Measurements from ENCODE around the gene MS4A2.

Gene MS4A2

DNA sequence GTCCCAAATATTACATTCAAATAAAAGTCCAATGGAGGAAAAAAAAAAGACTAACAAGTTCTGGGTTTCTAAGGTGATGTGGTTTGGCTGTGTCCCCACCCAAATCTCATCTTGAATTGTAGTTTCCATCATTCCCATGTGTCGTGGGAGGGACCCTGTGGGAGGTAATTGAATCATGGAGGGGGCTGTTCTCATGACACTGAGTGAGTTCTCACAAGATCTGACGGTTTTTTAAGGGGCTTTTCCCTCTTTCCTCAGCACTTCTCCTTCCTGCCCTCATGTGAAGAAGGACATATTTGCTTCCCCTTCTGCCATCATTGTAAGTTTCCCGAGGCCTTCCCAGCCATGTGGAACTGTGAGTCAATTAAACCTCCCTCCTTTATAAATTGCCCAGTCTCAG, 7.9 kb upstream of the MS4A2 start:
- TF ChIP-seq TCF12 (IDR thresholded peaks at IDR 0.05; ENCODE audit: low read depth), result no peak
- TF ChIP-seq, protein P1, sequence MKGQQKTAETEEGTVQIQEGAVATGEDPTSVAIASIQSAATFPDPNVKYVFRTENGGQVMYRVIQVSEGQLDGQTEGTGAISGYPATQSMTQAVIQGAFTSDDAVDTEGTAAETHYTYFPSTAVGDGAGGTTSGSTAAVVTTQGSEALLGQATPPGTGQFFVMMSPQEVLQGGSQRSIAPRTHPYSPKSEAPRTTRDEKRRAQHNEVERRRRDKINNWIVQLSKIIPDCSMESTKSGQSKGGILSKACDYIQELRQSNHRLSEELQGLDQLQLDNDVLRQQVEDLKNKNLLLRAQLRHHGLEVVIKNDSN (IDR thresholded peaks at IDR 0.05), result no peak
- no peak for TF ChIP-seq ZBTB7A (IDR thresholded peaks at IDR 0.05; ENCODE audit: low read depth)
- TF ChIP-seq TAF1 (IDR thresholded peaks at IDR 0.05; ENCODE audit: low read depth), result no peak
- TF ChIP-seq EP300 (IDR thresholded peaks at IDR 0.05; ENCODE audit: borderline replicate concordance), result no peak
- no peak for TF ChIP-seq FOXM1 (IDR thresholded peaks at IDR 0.05; ENCODE audit: borderline replicate concordance, low read depth)
- TF ChIP-seq NFIC (IDR thresholded peaks at IDR 0.05), result no peak
- no peak for TF ChIP-seq EGR1 (IDR thresholded peaks at IDR 0.05)
- TF ChIP-seq, protein P2, sequence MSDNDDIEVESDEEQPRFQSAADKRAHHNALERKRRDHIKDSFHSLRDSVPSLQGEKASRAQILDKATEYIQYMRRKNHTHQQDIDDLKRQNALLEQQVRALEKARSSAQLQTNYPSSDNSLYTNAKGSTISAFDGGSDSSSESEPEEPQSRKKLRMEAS (IDR thresholded peaks at IDR 0.05), result no peak
- TF ChIP-seq TEAD4 (IDR thresholded peaks at IDR 0.05), result no peak
- no peak for TF ChIP-seq YY1 (IDR thresholded peaks at IDR 0.05; ENCODE audit: low read depth)
- TF ChIP-seq CEBPB (IDR thresholded peaks at IDR 0.05), result no peak

- TF ChIP-seq CEBPB (IDR thresholded peaks at IDR 0.05) (no peak), EP300 (IDR thresholded peaks at IDR 0.05; ENCODE audit: borderline replicate concordance) (no peak), FOXM1 (IDR thresholded peaks at IDR 0.05; ENCODE audit: borderline replicate concordance, low read depth) (no peak), CREB1 (IDR thresholded peaks at IDR 0.05; ENCODE audit: low read depth) (no peak), RAD21 (IDR thresholded peaks at IDR 0.05; ENCODE audit: low read depth) (no peak), EGR1 (IDR thresholded peaks at IDR 0.05) (no peak), TAF1 (IDR thresholded peaks at IDR 0.05; ENCODE audit: low read depth) (no peak)
- TF ChIP-seq, protein P1 (IDR thresholded peaks at IDR 0.05), result no peak
- TF ChIP-seq, protein P3, sequence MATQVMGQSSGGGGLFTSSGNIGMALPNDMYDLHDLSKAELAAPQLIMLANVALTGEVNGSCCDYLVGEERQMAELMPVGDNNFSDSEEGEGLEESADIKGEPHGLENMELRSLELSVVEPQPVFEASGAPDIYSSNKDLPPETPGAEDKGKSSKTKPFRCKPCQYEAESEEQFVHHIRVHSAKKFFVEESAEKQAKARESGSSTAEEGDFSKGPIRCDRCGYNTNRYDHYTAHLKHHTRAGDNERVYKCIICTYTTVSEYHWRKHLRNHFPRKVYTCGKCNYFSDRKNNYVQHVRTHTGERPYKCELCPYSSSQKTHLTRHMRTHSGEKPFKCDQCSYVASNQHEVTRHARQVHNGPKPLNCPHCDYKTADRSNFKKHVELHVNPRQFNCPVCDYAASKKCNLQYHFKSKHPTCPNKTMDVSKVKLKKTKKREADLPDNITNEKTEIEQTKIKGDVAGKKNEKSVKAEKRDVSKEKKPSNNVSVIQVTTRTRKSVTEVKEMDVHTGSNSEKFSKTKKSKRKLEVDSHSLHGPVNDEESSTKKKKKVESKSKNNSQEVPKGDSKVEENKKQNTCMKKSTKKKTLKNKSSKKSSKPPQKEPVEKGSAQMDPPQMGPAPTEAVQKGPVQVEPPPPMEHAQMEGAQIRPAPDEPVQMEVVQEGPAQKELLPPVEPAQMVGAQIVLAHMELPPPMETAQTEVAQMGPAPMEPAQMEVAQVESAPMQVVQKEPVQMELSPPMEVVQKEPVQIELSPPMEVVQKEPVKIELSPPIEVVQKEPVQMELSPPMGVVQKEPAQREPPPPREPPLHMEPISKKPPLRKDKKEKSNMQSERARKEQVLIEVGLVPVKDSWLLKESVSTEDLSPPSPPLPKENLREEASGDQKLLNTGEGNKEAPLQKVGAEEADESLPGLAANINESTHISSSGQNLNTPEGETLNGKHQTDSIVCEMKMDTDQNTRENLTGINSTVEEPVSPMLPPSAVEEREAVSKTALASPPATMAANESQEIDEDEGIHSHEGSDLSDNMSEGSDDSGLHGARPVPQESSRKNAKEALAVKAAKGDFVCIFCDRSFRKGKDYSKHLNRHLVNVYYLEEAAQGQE (IDR thresholded peaks at IDR 0.05; ENCODE audit: low read depth), result no peak
Observed at GRCh38 chr11:60084631-60085273, 3.7 kb upstream of the MS4A2 start.

DNA sequence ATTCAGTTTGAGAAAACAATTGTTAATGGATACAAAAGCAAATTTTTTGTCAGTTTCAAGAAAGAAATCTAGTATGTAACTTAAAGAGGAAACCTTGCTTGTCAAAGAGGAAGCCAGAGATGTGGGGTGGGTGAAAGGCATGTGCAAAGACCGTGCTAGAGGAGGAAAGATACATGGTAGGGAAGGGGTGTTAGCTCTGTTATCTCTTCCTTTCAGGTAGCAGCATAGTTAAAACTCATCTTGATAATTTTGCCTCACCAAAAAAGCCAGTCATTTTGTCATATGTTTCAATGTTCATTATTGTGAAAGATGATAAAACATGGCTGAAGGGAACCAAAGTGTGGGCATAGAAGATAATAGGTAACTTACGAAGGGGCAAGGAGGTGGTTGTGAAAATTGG, 2.6 kb upstream of the MS4A2 start:
- TF ChIP-seq, protein P2 (IDR thresholded peaks at IDR 0.05), result no peak
- TF ChIP-seq EP300 (IDR thresholded peaks at IDR 0.05; ENCODE audit: borderline replicate concordance), result no peak
- no peak for TF ChIP-seq TEAD4 (IDR thresholded peaks at IDR 0.05)
- TF ChIP-seq, protein P1 (IDR thresholded peaks at IDR 0.05), result no peak
- TF ChIP-seq ZBTB7A (IDR thresholded peaks at IDR 0.05; ENCODE audit: low read depth), result no peak
- no peak for TF ChIP-seq NFIC (IDR thresholded peaks at IDR 0.05)
- no peak for TF ChIP-seq FOXM1 (IDR thresholded peaks at IDR 0.05; ENCODE audit: borderline replicate concordance, low read depth)
- TF ChIP-seq CEBPB (IDR thresholded peaks at IDR 0.05), result no peak
- TF ChIP-seq CREB1 (IDR thresholded peaks at IDR 0.05; ENCODE audit: low read depth), result no peak
- no peak for TF ChIP-seq EGR1 (IDR thresholded peaks at IDR 0.05)
- TF ChIP-seq RAD21 (IDR thresholded peaks at IDR 0.05; ENCODE audit: low read depth), result no peak
- no peak for TF ChIP-seq TAF1 (IDR thresholded peaks at IDR 0.05; ENCODE audit: low read depth)
- TF ChIP-seq TCF12 (IDR thresholded peaks at IDR 0.05; ENCODE audit: low read depth), result no peak
- TF ChIP-seq, protein P3 (IDR thresholded peaks at IDR 0.05; ENCODE audit: low read depth), result no peak
- no peak for TF ChIP-seq YY1 (IDR thresholded peaks at IDR 0.05; ENCODE audit: low read depth)

- TF ChIP-seq EGR1 (IDR thresholded peaks at IDR 0.05) (no peak), ZBTB7A (IDR thresholded peaks at IDR 0.05; ENCODE audit: low read depth) (no peak), CREB1 (IDR thresholded peaks at IDR 0.05; ENCODE audit: low read depth) (no peak), TCF12 (IDR thresholded peaks at IDR 0.05; ENCODE audit: low read depth) (no peak), EP300 (IDR thresholded peaks at IDR 0.05; ENCODE audit: borderline replicate concordance) (no peak), YY1 (IDR thresholded peaks at IDR 0.05; ENCODE audit: low read depth) (no peak), TAF1 (IDR thresholded peaks at IDR 0.05; ENCODE audit: low read depth) (no peak), CEBPB (IDR thresholded peaks at IDR 0.05) (no peak)
- TF ChIP-seq, protein P1 (IDR thresholded peaks at IDR 0.05), result no peak
- TF ChIP-seq, protein P3 (IDR thresholded peaks at IDR 0.05; ENCODE audit: low read depth), result no peak
Observed at GRCh38 chr11:60087239-60087638, 1.2 kb upstream of the MS4A2 start.

All from Ishikawa (cell line).